IMR-90 (cell line): Measurements from ENCODE around the gene RGPD5.
"Not testable (repeated sequence)": the region's sequence is repeated elsewhere in the genome, so short reads cannot be mapped to it uniquely, and the experiment has no call there.

ENCODE experiments used
- TF ChIP-seq, protein P1 (sequence below): conservative IDR thresholded peaks from 2 replicates; pipeline ENCODE4 v1.5.1; 2012; ENCODE audit warnings: mild to moderate bottlenecking, low read depth, low read length, improper control_type of control experiment
- TF ChIP-seq, protein P2 (sequence below): fragments of 150-350 bp; IDR thresholded peaks from 2 replicates; pipeline ENCODE4 v1.6.1; 2016; ENCODE audit warnings: low read depth, mild to moderate bottlenecking, low read length, moderate library complexity, borderline replicate concordance

DNA sequence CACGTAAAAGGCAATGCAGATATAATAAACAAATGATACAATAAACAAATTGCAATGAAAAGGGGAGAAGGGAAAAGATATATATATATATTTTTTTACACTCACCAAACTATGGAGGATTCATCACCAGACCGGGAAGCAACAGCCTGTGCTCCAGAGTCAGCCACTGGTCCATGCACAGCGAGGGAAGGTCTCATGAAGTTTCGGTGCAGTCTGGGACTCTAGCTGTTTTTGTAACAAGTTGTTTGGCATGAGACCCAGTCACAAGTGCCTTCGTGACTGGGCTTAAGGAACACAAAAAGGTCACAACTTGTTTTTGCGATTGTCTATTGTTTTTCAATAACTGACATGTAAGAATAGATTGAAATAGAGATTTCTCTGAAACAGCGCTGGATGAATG lies 99.6 kb downstream of the RGPD5 start:
- TF ChIP-seq, protein P1, sequence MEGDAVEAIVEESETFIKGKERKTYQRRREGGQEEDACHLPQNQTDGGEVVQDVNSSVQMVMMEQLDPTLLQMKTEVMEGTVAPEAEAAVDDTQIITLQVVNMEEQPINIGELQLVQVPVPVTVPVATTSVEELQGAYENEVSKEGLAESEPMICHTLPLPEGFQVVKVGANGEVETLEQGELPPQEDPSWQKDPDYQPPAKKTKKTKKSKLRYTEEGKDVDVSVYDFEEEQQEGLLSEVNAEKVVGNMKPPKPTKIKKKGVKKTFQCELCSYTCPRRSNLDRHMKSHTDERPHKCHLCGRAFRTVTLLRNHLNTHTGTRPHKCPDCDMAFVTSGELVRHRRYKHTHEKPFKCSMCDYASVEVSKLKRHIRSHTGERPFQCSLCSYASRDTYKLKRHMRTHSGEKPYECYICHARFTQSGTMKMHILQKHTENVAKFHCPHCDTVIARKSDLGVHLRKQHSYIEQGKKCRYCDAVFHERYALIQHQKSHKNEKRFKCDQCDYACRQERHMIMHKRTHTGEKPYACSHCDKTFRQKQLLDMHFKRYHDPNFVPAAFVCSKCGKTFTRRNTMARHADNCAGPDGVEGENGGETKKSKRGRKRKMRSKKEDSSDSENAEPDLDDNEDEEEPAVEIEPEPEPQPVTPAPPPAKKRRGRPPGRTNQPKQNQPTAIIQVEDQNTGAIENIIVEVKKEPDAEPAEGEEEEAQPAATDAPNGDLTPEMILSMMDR = not testable (repeated sequence)
- TF ChIP-seq, protein P2, sequence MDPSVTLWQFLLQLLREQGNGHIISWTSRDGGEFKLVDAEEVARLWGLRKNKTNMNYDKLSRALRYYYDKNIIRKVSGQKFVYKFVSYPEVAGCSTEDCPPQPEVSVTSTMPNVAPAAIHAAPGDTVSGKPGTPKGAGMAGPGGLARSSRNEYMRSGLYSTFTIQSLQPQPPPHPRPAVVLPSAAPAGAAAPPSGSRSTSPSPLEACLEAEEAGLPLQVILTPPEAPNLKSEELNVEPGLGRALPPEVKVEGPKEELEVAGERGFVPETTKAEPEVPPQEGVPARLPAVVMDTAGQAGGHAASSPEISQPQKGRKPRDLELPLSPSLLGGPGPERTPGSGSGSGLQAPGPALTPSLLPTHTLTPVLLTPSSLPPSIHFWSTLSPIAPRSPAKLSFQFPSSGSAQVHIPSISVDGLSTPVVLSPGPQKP = not testable (repeated sequence)
